WERI-Rb-1 (cell line): ENCODE measurements around the gene C14orf119.

ENCODE experiments used
- DNase-seq: peaks from one replicate; pipeline ENCODE4 v3.0.0-alpha.2; 2020
- H3K27ac ChIP-seq: fragments of 250-450 bp; sonication (Bioruptor Pico); 2 replicates; pipeline ENCODE4 v1.5.1; 2020; ENCODE audit warnings: mild to moderate bottlenecking, moderate library complexity
- H3K27me3 ChIP-seq: fragments of 250-450 bp; sonication (Bioruptor Pico); 2 replicates; pipeline ENCODE4 v1.5.1; 2021; ENCODE audit warnings: mild to moderate bottlenecking, low read depth, moderate library complexity; ENCODE audit not compliant: insufficient read depth, severe bottlenecking
- H3K36me3 ChIP-seq: fragments of 250-450 bp; sonication (Bioruptor Pico); 2 replicates; pipeline ENCODE4 v1.5.1; 2020; ENCODE audit warnings: mild to moderate bottlenecking, moderate library complexity
- H3K4me3 ChIP-seq: 2 replicates; pipeline ENCODE4 v1.5.1; 2011; ENCODE audit warnings: low read depth, mild to moderate bottlenecking, control low read depth, low read length
- H3K9me3 ChIP-seq: fragments of 250-450 bp; sonication (Bioruptor Pico); 2 replicates; pipeline ENCODE4 v1.5.1; 2021; ENCODE audit warnings: mild to moderate bottlenecking, moderate library complexity; ENCODE audit not compliant: severe bottlenecking
- CTCF ChIP-seq: IDR thresholded peaks from 2 replicates; pipeline ENCODE4 v1.5.1; 2011; ENCODE audit warnings: low read depth, mild to moderate bottlenecking, control low read depth, inconsistent platforms, low read length

The C14orf119 gene

GRCh38 chr14:23058654-23059504 is 36.4 kb upstream of the C14orf119 start:
- H3K36me3 ChIP-seq = peaks cover 49% of the 10 kb centered on the region
- no peaks in the 10 kb centered on the region for H3K9me3 ChIP-seq
- H3K27me3 ChIP-seq = no peaks in the 10 kb centered on the region
- no peak overlapping the region for H3K4me3 ChIP-seq
- peak overlapping the region; percentile 82 for H3K27ac ChIP-seq
- no peak for DNase-seq
- no peak for TF ChIP-seq CTCF

GRCh38 chr14:23060536-23061260 is 34.6 kb upstream of the C14orf119 start:
- no peak overlapping the region for H3K27ac ChIP-seq
- DNase-seq = no peak
- TF ChIP-seq CTCF = no peak
- no peak overlapping the region for H3K4me3 ChIP-seq
- H3K9me3 ChIP-seq = no peaks in the 10 kb centered on the region
- peaks cover 64% of the 10 kb centered on the region for H3K36me3 ChIP-seq
- H3K27me3 ChIP-seq = no peaks in the 10 kb centered on the region

GRCh38 chr14:23062002-23062401 is 33.3 kb upstream of the C14orf119 start:
- Histone ChIP-seq H3K36me3 (peaks cover 77% of the 10 kb centered on the region), H3K9me3 (no peaks in the 10 kb centered on the region), H3K27ac (no peak overlapping the region), H3K4me3 (no peak overlapping the region), H3K27me3 (no peaks in the 10 kb centered on the region)
- no peak for DNase-seq
- TF ChIP-seq CTCF = no peak

GRCh38 chr14:23063601-23064000 is 31.7 kb upstream of the C14orf119 start:
- Histone ChIP-seq H3K27ac (no peak overlapping the region), H3K36me3 (peaks cover 92% of the 10 kb centered on the region), H3K9me3 (no peaks in the 10 kb centered on the region), H3K27me3 (no peaks in the 10 kb centered on the region), H3K4me3 (no peak overlapping the region)
- no peak for DNase-seq
- TF ChIP-seq CTCF = no peak

GRCh38 chr14:23066368-23066767 is 28.9 kb upstream of the C14orf119 start:
- no peaks in the 10 kb centered on the region for H3K27me3 ChIP-seq
- TF ChIP-seq CTCF = no peak
- no peak overlapping the region for H3K4me3 ChIP-seq
- no peak for DNase-seq
- peaks cover 78% of the 10 kb centered on the region for H3K36me3 ChIP-seq
- no peaks in the 10 kb centered on the region for H3K9me3 ChIP-seq
- H3K27ac ChIP-seq = no peak overlapping the region
